ENCODE results near the gene ROBO3.

GRCh38 chr11:124902616-124903015 is 37.4 kb downstream of the ROBO3 start:
- TF ChIP-seq CTCF (IDR thresholded peaks at IDR 0.05) (no peak), ZFX (IDR thresholded peaks at IDR 0.05; ENCODE audit: borderline replicate concordance) (no peak)

All from 22Rv1 (cell line).